Panc1 (cell line): ENCODE data around the gene ARHGAP18. TPM values are rescaled to one million over a fixed set of nuclear protein-coding genes. Genes with fewer than 3 reads are reported as not detected.

Experiments
- ATAC-seq: fragments of 200-7000 bp; cut with Tn5 transposase; 2 replicates; pipeline ENCODE4 v1.9.1; 2020; ENCODE audit warnings: mild to moderate bottlenecking, moderate library complexity
- BruUV-seq: library from RNA; stranded (reverse); fragments of 400-500 nt; replicated peaks from 2 replicates; lab custom pipeline; 2021; lab: Mats Ljungman, UMichigan
- CTCF ChIA-PET: fragments of 300-600 bp; sonication (Branson Sonifier 250); formaldehyde crosslinking; loops from one replicate; lab custom pipeline; 2022; ENCODE audit warnings: antibody characterized with exemption; lab: Charles Lee
- POLR2A ChIA-PET: fragments of 300-600 bp; sonication (Branson Sonifier 250); formaldehyde crosslinking; loops from one replicate; lab custom pipeline; 2022; ENCODE audit warnings: antibody characterized with exemption; lab: Charles Lee
- DNase-seq: peaks from one replicate; pipeline ENCODE4 v3.0.0-alpha.2; 2010; ENCODE audit warnings: low read depth, low spot score
- H3K27ac ChIP-seq: 2 replicates; pipeline ENCODE4 v1.5.1; 2011; ENCODE audit warnings: mild to moderate bottlenecking, low read length, inconsistent platforms
- H3K27me3 ChIP-seq: fragments of 200-500 bp; sonication (Bioruptor generic); 2 replicates; pipeline ENCODE4 v1.6.0; 2014; ENCODE audit warnings: low read length, inconsistent platforms; ENCODE audit not compliant: control insufficient read depth, insufficient read depth
- H3K36me3 ChIP-seq: fragments of 200-500 bp; sonication (Bioruptor generic); 2 replicates; pipeline ENCODE4 v1.5.1; 2014; ENCODE audit warnings: inconsistent platforms, mild to moderate bottlenecking, low read length, moderate library complexity; ENCODE audit not compliant: control insufficient read depth, insufficient read depth
- H3K4me1 ChIP-seq: 2 replicates; pipeline ENCODE4 v1.5.1; 2011; ENCODE audit warnings: inconsistent platforms, mild to moderate bottlenecking, low read length, moderate library complexity; ENCODE audit not compliant: control insufficient read depth, insufficient read depth
- H3K4me3 ChIP-seq, 2 experiments: 2 replicates each; pipeline ENCODE4 v1.5.1; 2011 to 2012; ENCODE audit warnings: low read depth in 2 of 2, low read length in 2 of 2, mild to moderate bottlenecking in 2 of 2, inconsistent platforms in 1 of 2, moderate library complexity in 1 of 2
- H3K9me3 ChIP-seq: fragments of 200-500 bp; sonication (Bioruptor generic); 2 replicates; pipeline ENCODE4 v1.5.1; 2014; ENCODE audit warnings: low read depth, mild to moderate bottlenecking, inconsistent platforms, low read length, moderate library complexity; ENCODE audit not compliant: control insufficient read depth, insufficient read depth
- CTCF ChIP-seq: fragments of 450-650 bp; IDR thresholded peaks from 2 replicates; pipeline ENCODE4 v1.5.1; 2017; ENCODE audit warnings: mild to moderate bottlenecking
- POLR2AphosphoS5 ChIP-seq: IDR thresholded peaks from 2 replicates; pipeline ENCODE4 v1.6.1; 2012; ENCODE audit warnings: mild to moderate bottlenecking, low read depth, low read length, moderate library complexity
- SIN3A ChIP-seq: IDR thresholded peaks from 2 replicates; pipeline ENCODE4 v1.6.1; 2012; ENCODE audit warnings: low read depth, mild to moderate bottlenecking, low read length, moderate library complexity, borderline replicate concordance; ENCODE audit not compliant: insufficient read depth
- TCF7L2 ChIP-seq: IDR thresholded peaks from 2 replicates; pipeline ENCODE4 v1.6.1; 2011; ENCODE audit warnings: mild to moderate bottlenecking, low read depth, low read length, inconsistent platforms
- in situ Hi-C: cut with HindIII; loops from 2 replicates; pipeline ENCODE4 v1.10.0; 2016; ENCODE audit warnings: low sequenced_read_pairs, low pct_unique_long_range_greater_than_20kb
- intact Hi-C: fragments of 100-400 bp; cut with micrococcal nuclease; formaldehyde crosslinking; loops from one replicate; pipeline ENCODE4 v1.10.0; 2022; ENCODE audit not compliant: unreplicated experiment
- total RNA-seq: library from RNA; stranded (reverse); gene quantifications from one replicate; pipeline ENCODE4 v1.2.1, GENCODE V29; 2021; ENCODE audit not compliant: unreplicated experiment
- TF ChIP-seq, protein P1 (sequence below), 2 experiments: IDR thresholded peaks; 2 replicates each; pipeline ENCODE4 v1.6.1; 2011 to 2012; ENCODE audit warnings: low read depth in 2 of 2, control low read depth in 1 of 2, low read length in 1 of 2, mild to moderate bottlenecking in 1 of 2, moderate library complexity in 1 of 2; ENCODE audit not compliant: insufficient read depth in 1 of 2

The ARHGAP18 gene
- total RNA-seq, 1 experiment from 2014 or later, result 11.6 TPM

- H3K27me3 ChIP-seq, result no peaks in the 10 kb centered on the region
- peaks cover 4% of the 10 kb centered on the region for H3K4me1 ChIP-seq
- intact Hi-C loops, result loop anchor here (1.0 to 2.0 kb wide), 4 partner anchors 132 to 422 kb away; no protein-coding TSS in a partner anchor
- H3K27ac ChIP-seq, result peak overlapping the region; percentile 23; the same call in 1 of the 2 replicates
- no TSS peak for BruUV-seq
- POLR2A ChIA-PET, result no interaction called here
- H3K4me3 ChIP-seq, result no peak overlapping the region
- H3K36me3 ChIP-seq, result no peaks in the 10 kb centered on the region
- no peak for TF ChIP-seq SIN3A
- TF ChIP-seq CTCF, result peak; percentile 76; the same call in 1 of the 2 replicates
- in situ Hi-C loops, result no loop called here
- DNase-seq, result peak; percentile 63
- CTCF ChIA-PET, result interaction anchor here (0.6 to 1.1 kb wide), 5 partner anchors 10 to 422 kb away, joined by 3 to 4 read pairs (median 3); no protein-coding TSS in a partner anchor
- H3K9me3 ChIP-seq, result no peaks in the 10 kb centered on the region
- peak; percentile 86 for ATAC-seq
These were observed 111.5 kb downstream of the ARHGAP18 start for GRCh38 chr6:129598244-129599187.

DNA sequence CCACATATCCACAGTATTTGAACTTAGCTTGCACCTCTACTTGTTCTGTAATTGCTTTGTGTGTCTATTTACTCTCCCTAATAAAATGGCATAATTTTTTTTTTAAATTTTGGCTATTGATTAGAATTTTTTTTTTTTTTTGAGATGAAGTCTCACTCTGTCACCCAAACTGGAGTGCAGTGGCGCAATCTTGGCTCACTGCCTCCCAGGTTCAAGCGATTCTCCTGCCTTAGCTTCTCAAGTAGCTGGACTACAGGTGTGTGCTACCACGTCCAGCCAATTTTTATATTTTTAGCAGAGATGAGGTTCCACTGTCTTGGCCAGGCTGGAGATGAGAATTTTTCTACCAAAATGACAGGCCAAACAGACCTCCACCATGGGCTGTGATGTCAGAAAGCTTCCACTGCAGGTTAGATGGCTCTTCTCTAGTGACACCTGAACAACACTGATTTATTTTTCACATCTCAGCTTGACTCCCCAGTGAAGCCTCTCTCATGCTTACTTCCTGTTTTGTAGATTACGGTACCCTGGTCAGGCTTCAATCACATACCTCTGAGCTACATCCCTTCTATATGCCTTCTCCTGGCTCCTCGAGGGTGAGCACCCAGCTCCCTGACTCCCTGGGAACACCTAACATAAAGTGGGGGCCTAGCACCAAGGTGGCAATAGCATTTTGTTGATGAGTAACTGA lies 112.8 kb downstream of the ARHGAP18 start:
- no TSS peak for BruUV-seq
- Histone ChIP-seq H3K9me3 (no peaks in the 10 kb centered on the region), H3K27ac (no peak overlapping the region), H3K4me1 (peaks cover 4% of the 10 kb centered on the region), H3K4me3 (no peak overlapping the region), H3K36me3 (no peaks in the 10 kb centered on the region), H3K27me3 (no peaks in the 10 kb centered on the region)
- ChIA-PET POLR2A (interaction anchor here (0.6 kb wide), 2 partner anchors 257 to 284 kb away, joined by 3 to 23 read pairs; no protein-coding TSS in a partner anchor), CTCF (interaction anchor here (1.1 kb wide), 1 partner anchor 167 kb away, joined by 3 read pairs; no protein-coding TSS in a partner anchor)
- DNase-seq (no peak), ATAC-seq (no peak)
- no peak for TF ChIP-seq TCF7L2
- no peak for TF ChIP-seq POLR2AphosphoS5
- TF ChIP-seq, protein P1, sequence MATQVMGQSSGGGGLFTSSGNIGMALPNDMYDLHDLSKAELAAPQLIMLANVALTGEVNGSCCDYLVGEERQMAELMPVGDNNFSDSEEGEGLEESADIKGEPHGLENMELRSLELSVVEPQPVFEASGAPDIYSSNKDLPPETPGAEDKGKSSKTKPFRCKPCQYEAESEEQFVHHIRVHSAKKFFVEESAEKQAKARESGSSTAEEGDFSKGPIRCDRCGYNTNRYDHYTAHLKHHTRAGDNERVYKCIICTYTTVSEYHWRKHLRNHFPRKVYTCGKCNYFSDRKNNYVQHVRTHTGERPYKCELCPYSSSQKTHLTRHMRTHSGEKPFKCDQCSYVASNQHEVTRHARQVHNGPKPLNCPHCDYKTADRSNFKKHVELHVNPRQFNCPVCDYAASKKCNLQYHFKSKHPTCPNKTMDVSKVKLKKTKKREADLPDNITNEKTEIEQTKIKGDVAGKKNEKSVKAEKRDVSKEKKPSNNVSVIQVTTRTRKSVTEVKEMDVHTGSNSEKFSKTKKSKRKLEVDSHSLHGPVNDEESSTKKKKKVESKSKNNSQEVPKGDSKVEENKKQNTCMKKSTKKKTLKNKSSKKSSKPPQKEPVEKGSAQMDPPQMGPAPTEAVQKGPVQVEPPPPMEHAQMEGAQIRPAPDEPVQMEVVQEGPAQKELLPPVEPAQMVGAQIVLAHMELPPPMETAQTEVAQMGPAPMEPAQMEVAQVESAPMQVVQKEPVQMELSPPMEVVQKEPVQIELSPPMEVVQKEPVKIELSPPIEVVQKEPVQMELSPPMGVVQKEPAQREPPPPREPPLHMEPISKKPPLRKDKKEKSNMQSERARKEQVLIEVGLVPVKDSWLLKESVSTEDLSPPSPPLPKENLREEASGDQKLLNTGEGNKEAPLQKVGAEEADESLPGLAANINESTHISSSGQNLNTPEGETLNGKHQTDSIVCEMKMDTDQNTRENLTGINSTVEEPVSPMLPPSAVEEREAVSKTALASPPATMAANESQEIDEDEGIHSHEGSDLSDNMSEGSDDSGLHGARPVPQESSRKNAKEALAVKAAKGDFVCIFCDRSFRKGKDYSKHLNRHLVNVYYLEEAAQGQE (IDR thresholded peaks at IDR 0.05; ENCODE audit: insufficient read depth in 1 of 2, low read depth in 2 of 2, low read length in 1 of 2), result no peak
- intact Hi-C loops, result no loop called here
- in situ Hi-C loops, result no loop called here
